ENCODE measurements around the gene TGFA. TPM values are rescaled to one million over a fixed set of nuclear protein-coding genes. Genes with fewer than 3 reads are reported as not detected.

Gene TGFA
- total RNA-seq, 1 donor from 2014 or later, result 1.4 TPM

DNA sequence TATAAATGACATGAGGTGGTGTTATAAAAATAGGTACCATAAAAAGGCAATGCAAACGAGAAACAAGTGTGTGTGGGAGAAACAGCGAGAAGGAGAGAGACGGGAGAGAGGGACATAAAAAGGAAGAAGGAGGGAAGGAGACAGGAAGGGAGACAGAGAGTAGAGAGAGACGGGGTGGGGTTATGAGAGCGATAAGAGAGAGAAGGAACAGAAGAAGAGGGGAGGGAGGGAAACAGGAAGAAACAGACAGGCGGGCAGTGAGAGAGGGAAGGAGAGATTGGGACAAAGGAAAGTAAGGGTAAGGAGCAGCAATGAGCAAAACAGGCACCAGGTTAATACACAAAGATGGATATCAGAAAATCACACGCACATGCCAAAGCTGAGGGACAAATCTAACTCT, 83.7 kb downstream of the TGFA start:
- TF ChIP-seq CTCF (IDR thresholded peaks at IDR 0.05; ENCODE audit: insufficient read depth, low read depth, low read length) (no peak), EZH2 (IDR thresholded peaks at IDR 0.05; ENCODE audit: insufficient read depth, low read length) (no peak)
- Mint-ChIP-seq H3K27ac (ENCODE audit: unreplicated experiment) (no peak overlapping the region), H3K9me3 (ENCODE audit: unreplicated experiment) (no peaks in the 10 kb centered on the region), H3K36me3 (ENCODE audit: low read depth, unreplicated experiment) (no peaks in the 10 kb centered on the region), H3K4me1 (ENCODE audit: low read depth, unreplicated experiment) (no peaks in the 10 kb centered on the region), H3K4me3 (ENCODE audit: unreplicated experiment) (no peak overlapping the region), H3K27me3 (ENCODE audit: low read depth, unreplicated experiment) (peaks cover 51% of the 10 kb centered on the region)
- Histone ChIP-seq H3K4me1 (ENCODE audit: insufficient read depth, low read length) (no peaks in the 10 kb centered on the region), H3K4me2 (ENCODE audit: low read length) (no peak overlapping the region), H3K9ac (ENCODE audit: low read length) (no peak overlapping the region), H3K27ac (ENCODE audit: low read depth, low read length) (no peak overlapping the region), H2AFZ (ENCODE audit: low read depth, low read length) (no peak overlapping the region), H3K4me3 (ENCODE audit: insufficient read depth, low read depth, low read length) (no peak overlapping the region), H3K36me3 (ENCODE audit: insufficient read depth, low read length) (no peaks in the 10 kb centered on the region), H3K27me3 (ENCODE audit: insufficient read depth, low read length) (peaks cover 17% of the 10 kb centered on the region), H3K79me2 (ENCODE audit: insufficient read depth, low read length) (no peaks in the 10 kb centered on the region), H4K20me1 (ENCODE audit: insufficient read depth, low read length) (no peaks in the 10 kb centered on the region), H3K9me3 (ENCODE audit: insufficient read depth, low read depth, low read length) (no peaks in the 10 kb centered on the region)
- DNase-seq (ENCODE audit: low read depth) (no peak), FAIRE-seq (no peak)

DNA sequence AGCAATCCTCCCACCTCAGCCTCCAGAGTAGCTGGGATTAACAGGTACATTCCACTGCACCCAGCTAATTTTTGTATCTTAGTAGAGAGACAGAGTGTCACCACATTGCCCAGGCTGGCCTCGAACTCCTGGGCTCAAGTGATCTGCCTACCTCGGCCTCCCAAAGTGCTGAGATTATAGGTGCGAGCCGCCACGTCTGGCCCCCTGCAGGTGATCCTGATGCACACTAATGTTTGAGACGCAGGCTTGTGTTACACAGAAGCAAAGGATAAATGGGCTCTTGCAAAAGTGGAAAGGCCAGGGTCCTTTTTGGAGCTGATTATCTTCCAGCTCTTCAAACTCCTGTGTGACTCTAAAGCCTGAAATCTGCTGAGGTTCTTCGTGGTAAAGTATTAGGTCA, 84.2 kb downstream of the TGFA start:
- Histone ChIP-seq H3K27ac (ENCODE audit: low read depth, low read length) (no peak overlapping the region), H3K4me1 (ENCODE audit: insufficient read depth, low read length) (no peaks in the 10 kb centered on the region), H3K4me3 (ENCODE audit: insufficient read depth, low read depth, low read length) (no peak overlapping the region), H3K36me3 (ENCODE audit: insufficient read depth, low read length) (no peaks in the 10 kb centered on the region), H4K20me1 (ENCODE audit: insufficient read depth, low read length) (no peaks in the 10 kb centered on the region), H3K9me3 (ENCODE audit: insufficient read depth, low read depth, low read length) (no peaks in the 10 kb centered on the region), H3K9ac (ENCODE audit: low read length) (no peak overlapping the region), H3K79me2 (ENCODE audit: insufficient read depth, low read length) (no peaks in the 10 kb centered on the region), H3K4me2 (ENCODE audit: low read length) (no peak overlapping the region), H2AFZ (ENCODE audit: low read depth, low read length) (no peak overlapping the region), H3K27me3 (ENCODE audit: insufficient read depth, low read length) (peaks cover 17% of the 10 kb centered on the region)
- H3K36me3 Mint-ChIP-seq (ENCODE audit: low read depth, unreplicated experiment), result no peaks in the 10 kb centered on the region
- H3K4me1 Mint-ChIP-seq (ENCODE audit: low read depth, unreplicated experiment), result no peaks in the 10 kb centered on the region
- no peak for TF ChIP-seq EZH2 (IDR thresholded peaks at IDR 0.05; ENCODE audit: insufficient read depth, low read length)
- TF ChIP-seq CTCF (IDR thresholded peaks at IDR 0.05; ENCODE audit: insufficient read depth, low read depth, low read length), result no peak
- peaks cover 56% of the 10 kb centered on the region for H3K27me3 Mint-ChIP-seq (ENCODE audit: low read depth, unreplicated experiment)
- FAIRE-seq (no peak), DNase-seq (ENCODE audit: low read depth) (no peak)
- H3K27ac Mint-ChIP-seq (ENCODE audit: unreplicated experiment), result no peak overlapping the region
- no peaks in the 10 kb centered on the region for H3K9me3 Mint-ChIP-seq (ENCODE audit: unreplicated experiment)
- no peak overlapping the region for H3K4me3 Mint-ChIP-seq (ENCODE audit: unreplicated experiment)

- H3K36me3 Mint-ChIP-seq (ENCODE audit: low read depth, unreplicated experiment), result no peaks in the 10 kb centered on the region
- H2AFZ ChIP-seq (ENCODE audit: low read depth, low read length), result no peak overlapping the region
- H3K27ac ChIP-seq (ENCODE audit: low read depth, low read length), result no peak overlapping the region
- H3K27ac Mint-ChIP-seq (ENCODE audit: unreplicated experiment), result no peak overlapping the region
- H4K20me1 ChIP-seq (ENCODE audit: insufficient read depth, low read length), result no peaks in the 10 kb centered on the region
- no peak for FAIRE-seq
- H3K27me3 Mint-ChIP-seq (ENCODE audit: low read depth, unreplicated experiment), result peaks cover 56% of the 10 kb centered on the region
- H3K9ac ChIP-seq (ENCODE audit: low read length), result no peak overlapping the region
- DNase-seq (ENCODE audit: low read depth), result no peak
- H3K9me3 ChIP-seq (ENCODE audit: insufficient read depth, low read depth, low read length), result no peaks in the 10 kb centered on the region
- H3K27me3 ChIP-seq (ENCODE audit: insufficient read depth, low read length), result peaks cover 17% of the 10 kb centered on the region
- no peak overlapping the region for H3K4me2 ChIP-seq (ENCODE audit: low read length)
- no peaks in the 10 kb centered on the region for H3K4me1 Mint-ChIP-seq (ENCODE audit: low read depth, unreplicated experiment)
- H3K4me1 ChIP-seq (ENCODE audit: insufficient read depth, low read length), result no peaks in the 10 kb centered on the region
- H3K79me2 ChIP-seq (ENCODE audit: insufficient read depth, low read length), result no peaks in the 10 kb centered on the region
- H3K9me3 Mint-ChIP-seq (ENCODE audit: unreplicated experiment), result no peaks in the 10 kb centered on the region
- no peak overlapping the region for H3K4me3 ChIP-seq (ENCODE audit: insufficient read depth, low read depth, low read length)
- no peak overlapping the region for H3K4me3 Mint-ChIP-seq (ENCODE audit: unreplicated experiment)
- TF ChIP-seq CTCF (IDR thresholded peaks at IDR 0.05; ENCODE audit: insufficient read depth, low read depth, low read length) (no peak), EZH2 (IDR thresholded peaks at IDR 0.05; ENCODE audit: insufficient read depth, low read length) (no peak)
- no peaks in the 10 kb centered on the region for H3K36me3 ChIP-seq (ENCODE audit: insufficient read depth, low read length)
Measured at GRCh38 chr2:70468878-70469277, 84.7 kb downstream of the TGFA start.

Data from astrocyte (in vitro differentiated cells and primary cell).